IPS DF 19.7 (cell line): ENCODE results near the gene AJUBA.
"Not testable (repeated sequence)": the region's sequence is repeated elsewhere in the genome, so short reads cannot be mapped to it uniquely, and the experiment has no call there.

Experiments used
- DNase-seq: peaks from one replicate; pipeline ENCODE4 v3.0.0-alpha.2; 2013; ENCODE audit warnings: low read depth, low spot score

Gene AJUBA

DNA sequence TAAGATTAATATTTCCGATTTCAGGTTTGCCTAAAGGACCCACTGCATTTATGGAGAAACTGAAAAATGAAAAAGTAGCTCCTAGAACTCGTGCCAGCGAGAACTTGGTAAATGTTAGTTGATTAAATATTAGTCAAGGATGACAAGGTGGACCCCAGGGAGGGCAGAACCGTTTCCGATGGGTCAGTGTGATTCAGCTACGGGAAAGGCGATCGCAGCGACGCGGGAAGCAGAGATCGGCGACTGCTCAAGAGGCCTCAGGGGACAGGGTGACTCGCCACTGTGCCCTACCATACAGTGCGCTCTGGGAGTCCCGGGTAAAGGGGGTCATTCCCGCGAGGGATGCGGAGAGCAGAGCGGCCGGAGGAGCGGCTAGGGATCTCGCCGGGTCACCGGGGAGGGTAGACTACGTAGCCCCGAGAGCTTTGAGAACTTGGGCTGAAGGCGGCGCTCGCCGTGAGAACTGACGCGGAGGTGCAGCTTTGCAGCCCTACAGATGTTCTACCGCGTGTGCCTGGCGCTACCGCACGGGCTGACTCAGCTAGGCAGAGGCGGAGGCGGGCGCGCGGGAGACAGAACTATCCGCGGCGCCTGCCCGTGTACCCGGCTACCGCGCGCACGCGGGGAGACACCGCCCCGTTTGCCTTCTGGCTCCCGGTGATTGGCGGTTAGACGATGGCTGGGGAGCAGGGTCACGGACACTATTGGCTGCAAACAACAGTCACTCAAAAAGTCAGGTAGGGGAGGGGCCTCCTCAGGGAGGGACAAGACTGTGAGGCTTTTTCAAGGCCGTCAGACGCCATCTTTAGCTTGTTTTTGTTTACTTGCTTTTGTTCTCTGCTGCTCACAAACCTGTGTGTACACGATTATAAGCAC, 24.4 kb upstream of the AJUBA start:
- DNase-seq = peak; percentile 93

DNA sequence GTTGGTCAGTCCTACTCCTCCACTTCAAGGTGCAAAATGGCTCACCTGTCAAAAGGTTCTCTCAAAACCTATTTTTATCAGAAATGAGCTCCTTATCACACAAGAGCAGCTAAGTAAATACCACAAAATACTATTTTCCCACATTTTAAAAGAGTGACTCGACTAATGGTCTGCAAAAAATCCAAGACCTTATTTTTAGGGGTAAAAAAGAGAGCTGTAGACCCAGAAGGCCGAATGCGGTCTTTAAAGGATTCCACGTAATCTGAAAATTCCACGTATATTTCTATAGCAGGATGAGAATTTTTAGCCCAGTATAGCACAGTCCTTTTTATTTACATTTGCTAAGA, 23.8 kb upstream of the AJUBA start:
- no peak for DNase-seq

DNA sequence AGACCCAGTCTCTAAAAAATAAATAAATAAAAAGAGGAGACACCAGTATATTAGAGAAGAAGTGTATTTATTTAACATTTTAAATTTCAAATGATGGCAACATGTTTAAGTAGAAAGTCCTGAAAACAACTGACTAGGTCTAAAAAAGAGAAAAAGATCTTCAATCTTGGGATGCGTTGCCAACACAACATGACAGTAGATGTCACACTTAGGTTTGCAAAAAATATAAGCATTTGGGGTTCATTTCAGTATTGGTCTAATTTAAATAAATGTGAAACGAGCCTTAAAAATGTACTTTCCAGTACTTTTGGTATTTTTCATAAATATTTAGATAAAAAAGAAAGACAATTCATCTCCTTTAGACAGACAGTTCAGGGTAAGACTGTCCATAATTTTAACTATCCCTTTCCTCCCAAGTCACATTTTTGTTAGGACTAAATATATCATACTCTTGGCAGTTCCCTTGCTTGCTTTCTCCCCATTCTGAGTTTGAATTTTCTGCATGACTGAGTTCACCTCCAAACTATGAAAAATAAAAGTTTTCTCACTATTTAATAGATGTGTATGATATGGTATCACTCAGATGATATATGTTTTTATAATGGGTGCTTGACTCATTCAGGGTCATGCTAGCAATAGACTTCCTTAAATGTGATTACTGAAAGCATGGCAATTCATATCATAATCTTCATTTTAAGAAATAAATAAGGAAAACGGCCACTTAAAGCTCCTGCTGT, 23.3 kb upstream of the AJUBA start:
- no peak for DNase-seq

DNA sequence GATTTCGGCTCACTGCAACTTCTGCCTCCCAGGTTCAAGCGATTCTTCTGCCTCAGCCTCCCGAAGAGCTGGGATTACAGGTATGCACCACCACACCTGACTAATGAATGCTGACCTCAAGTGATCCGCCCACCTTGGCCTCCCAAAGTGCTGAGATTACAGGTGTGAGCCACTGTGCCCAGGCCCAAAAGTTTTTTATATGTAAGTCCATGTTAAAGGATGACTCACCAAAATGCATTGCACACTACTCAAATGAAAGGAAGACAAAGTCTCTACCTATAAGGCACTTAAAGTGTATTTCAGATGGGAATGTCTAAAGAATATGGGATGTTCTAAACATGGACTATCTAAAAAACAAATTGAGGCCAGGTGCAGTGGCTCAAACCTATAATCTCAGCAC, 21.9 kb upstream of the AJUBA start:
- DNase-seq = not testable (repeated sequence)

DNA sequence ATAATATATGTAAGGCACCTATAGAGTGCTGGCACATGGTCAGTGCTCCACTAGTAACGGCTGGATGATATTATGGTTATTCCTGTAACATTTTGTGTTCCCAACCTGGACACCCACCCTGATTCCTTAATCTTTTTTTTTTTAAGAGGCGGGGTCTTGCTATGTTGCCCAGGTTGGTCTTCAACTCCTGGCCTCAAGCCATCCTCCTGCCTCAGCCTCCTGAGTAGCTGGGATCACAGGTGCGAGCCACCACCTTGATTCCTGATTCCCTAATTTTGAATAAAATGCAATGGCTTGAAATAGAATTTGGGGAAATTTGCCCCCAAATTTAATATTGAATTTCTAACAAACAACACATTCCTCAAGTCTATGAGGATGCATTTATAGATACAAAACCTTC, 20.2 kb upstream of the AJUBA start:
- DNase-seq = no peak

DNA sequence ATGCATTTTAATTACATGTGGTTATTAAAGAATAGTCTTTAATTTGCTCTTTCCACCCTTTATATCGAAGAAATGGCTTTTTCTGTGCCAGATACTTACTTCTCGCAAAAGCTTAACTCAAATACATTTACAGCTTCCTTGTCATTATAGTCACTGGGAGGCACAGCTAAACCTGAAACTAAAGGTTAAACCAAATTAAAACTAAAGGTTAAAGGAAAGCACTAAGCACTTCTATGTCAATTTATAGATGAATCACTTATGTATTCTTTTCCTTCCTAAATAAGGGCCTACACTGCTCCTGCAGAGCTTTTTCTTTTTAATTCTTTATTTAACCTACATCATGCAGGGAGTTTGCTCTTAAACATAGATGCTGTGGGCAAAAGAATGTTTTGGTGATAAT, 18.5 kb upstream of the AJUBA start:
- DNase-seq = no peak

DNA sequence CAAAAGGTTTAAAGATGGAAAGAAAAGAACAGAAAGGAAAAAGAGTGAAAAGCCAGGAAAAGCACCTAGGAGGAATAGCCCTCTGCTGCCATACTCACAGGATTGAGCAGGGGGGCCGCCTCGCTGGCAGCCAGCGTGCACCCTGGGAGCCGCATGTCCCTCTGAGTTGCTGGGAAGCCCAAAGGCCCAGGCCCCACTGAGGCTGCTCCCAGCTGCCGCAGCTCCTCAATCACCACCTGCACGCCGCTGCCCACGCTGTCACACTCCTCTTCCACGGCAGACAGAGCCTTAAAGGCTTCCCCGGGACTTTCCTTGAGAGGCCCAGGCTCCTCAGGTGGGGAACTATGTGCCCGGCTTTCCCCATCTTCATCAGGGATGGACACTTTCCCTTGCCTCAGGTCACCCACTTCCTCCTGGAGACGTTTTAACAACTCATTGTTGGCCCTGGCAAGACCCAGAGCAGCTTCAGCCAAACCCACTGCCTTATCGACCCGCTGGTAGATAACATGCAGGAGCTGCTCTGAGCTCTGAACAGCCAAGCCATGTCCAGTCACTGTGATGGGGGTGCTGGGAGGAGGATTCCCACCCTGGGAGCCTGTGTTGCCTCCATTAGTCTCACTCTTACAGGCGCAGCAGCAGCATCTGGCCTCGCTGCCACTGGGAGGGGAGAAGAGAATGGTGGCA, 16.1 kb upstream of the AJUBA start:
- no peak for DNase-seq

DNA sequence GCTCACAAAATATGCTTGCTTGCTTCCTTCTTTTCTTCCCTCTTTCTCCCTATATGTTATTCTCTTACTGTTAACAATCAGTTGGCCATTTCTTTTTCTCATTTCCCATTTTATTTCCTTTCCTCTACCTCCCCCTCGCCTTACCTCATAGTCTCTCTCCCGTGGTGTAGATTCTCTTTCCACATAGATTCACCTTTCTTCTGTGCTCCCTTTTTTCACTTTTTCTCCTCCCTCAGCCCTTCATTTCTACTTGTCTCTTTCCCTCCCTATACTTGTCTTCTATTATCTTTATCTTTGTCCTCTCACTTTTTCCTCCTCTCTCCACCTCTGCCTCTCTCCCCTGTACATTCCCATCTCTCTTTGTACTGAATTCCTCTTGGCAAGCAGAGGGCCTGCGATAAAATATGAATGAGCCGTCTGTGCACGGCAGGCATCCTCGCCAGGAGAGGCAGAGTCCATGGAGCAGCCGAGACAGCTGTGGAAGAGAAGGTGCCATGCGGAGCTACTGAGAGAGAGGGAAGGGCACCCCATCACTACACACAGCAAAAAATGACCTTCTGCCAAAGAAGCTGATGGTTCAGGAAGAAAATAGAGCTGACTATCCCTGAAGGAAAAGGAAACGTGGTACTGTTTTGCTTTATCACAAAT, 15.4 kb upstream of the AJUBA start:
- DNase-seq = no peak

DNA sequence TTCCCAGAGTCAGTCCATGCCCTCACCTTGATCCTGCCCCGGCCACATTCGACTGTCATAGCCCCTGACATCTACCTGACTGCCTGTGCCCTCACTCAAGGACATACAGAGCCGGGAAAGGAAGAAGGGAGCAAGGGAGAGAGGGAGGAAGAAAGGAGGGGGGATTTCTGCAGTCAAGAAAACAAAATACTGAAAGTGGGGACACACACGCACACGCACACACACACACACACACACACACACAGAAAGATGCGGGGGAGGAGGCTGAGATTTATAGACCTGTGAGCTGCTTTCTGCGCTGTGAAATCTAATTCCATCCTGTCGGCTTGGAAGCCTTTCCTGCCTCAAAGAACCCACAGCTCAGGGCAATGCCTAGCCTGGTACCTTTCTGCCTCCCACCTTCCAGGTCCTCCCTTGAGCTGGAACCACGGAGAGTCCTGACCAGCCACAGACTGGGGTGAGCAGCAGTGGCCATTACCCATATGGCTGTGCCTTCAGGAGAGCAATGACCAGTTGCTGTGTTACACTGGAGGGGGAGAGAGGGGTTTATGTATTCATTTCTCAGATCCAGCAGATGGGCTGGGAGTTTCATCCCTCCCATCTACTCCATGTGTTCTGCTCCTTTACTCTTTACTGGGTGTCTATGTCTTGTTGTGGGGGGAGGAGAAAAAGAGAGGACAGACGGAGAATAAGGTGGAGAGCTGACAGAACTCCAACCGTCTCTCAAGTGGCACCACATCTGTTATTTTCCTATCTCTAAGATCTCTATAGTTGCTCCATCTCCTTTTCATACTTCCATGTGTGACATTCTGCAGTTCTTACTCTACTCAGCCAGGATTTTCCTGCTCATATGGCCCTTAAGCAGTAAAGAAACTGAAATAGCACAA, 14.7 kb upstream of the AJUBA start:
- no peak for DNase-seq

DNA sequence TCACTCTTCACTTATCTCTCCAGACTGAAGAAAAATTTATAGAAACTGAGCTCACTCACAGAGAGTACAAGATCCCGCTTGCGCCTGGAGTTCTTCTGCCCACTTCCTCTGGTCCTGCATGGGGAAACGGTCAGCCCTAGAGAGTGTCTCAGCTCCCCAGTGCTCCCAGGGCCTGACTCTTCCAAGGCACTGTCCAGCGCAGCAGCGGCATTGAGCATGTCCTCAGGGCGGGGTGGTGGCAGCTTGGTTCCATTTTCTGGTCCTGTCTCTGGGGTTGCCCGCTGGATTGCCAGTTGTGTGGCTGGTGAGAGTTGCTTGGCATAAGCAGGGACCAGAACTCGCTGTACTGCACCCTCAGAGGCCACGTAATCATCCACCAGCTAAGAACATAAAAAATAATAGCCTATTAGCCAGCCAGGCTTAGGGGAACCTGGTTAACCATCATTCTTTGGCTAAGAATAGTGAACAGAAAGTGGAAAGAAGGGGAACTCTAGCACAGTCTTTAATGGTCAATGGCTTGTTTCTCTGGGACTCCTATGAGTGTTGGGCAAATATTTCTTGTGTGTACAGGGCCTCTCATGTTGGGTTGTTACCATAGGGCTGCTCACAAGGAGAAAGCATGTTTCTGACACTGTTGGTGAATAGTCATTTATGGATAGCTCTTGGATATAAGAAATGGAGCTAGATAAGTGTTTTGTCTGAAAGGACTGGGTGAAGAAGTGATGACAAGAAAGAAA, 13.7 kb upstream of the AJUBA start:
- DNase-seq = no peak

DNA sequence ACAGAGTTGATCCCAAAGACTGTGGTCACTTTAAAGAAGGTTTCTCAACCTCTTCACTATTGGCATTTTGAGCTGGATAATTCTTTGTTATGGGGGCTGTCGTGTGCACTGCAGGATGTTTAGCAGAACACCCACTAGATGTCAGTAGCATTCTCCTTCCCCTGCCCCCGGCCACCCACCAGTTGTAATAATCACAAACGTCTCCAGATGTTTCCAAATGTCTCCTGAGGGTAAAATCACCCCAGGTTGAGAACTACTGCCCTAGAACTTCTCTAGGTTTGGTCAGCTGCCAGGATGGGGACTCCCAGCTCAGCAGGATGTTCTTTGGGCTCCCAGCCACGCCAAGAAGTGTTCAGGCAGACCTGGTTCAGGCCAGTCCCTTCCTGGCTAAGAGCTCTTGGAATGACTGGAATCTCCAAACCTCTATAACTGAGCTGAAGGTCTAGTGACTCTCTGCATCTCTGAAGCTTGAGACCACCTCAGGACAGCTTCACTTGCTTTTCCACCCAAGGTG, 12.5 kb upstream of the AJUBA start:
- DNase-seq = no peak

DNA sequence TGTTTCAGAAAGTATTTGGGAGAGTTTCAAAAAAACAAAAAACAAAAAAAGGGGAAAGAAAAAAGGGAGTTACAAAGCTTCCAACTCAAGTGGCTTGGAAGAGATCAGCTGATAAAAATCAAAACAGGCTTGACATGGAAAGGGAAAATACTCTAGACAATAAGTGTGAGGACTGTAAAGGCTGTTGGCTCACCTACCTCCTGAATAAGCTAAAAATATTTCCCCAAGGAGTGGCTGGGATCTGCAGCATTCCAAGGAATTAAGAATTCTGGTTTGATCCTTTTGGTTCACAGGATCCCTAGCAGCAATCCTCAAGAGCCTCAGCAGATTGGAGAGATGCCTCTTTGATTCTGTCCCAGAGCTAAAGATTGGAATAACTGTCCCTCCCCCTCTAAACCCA, 11.2 kb upstream of the AJUBA start:
- no peak for DNase-seq

DNA sequence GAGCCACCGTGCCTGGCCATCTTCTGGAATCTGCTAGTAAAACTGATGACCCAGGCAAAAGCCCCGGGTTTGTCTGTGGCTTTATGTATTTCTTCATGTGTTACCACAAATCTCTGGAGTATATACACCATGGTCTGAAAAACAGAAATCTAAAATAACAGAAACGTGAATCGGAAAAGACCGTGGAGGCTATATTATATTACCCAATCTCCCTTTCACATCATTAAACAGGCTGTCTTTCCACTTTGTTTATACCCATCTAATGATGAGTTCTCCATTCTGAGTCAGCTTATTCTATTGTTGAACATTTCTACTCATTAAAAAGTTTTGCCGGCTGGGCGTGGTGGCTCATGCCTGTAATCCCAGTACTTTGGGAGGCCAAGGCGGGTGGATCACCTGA, 9.5 kb upstream of the AJUBA start:
- DNase-seq = no peak

DNA sequence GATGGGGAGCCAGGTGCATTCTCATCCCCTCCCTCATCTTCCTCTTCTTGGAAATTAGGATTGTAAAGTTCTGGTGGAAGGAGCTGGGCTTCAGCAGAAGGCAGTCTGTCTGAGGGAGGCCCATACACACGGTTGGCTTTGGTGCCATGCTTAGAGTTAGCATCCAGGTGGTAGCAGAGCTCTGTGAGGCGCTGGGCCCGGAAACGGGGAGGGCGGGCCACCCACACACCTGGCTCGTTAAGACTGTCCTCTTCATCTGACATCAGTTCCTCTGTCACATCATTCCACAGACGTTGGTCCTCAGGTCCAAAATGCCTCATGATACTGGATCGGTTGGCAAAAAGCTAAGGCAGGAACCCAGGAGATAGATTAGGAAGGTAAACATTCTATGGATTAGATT, 4.9 kb upstream of the AJUBA start:
- no peak for DNase-seq

DNA sequence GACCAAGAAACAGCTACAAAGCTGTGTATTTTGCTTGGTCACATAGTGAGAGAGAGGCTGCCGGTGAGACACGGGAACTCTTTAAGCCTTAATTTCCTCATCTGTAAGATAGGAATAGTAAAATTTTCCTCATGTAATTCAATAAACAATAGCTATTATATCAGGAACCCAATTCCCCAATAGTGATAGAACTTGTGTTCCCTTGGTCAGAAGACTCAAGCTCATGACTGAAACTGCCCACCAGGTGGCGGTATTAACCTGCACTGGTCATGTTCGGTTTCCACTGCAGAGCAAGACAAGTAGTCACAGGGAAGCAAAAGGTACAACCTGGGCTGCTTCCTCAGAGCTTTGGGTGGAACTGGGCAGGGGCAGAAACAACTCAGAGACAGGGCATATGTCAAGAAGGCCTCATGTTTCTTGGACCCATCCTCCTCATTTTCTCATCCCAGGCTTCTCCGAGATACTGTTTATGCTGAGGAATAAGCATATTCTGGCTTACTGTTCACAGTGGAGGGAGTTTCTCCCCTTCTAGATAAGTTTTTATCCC, 4.2 kb upstream of the AJUBA start:
- peak; percentile 60 for DNase-seq

DNA sequence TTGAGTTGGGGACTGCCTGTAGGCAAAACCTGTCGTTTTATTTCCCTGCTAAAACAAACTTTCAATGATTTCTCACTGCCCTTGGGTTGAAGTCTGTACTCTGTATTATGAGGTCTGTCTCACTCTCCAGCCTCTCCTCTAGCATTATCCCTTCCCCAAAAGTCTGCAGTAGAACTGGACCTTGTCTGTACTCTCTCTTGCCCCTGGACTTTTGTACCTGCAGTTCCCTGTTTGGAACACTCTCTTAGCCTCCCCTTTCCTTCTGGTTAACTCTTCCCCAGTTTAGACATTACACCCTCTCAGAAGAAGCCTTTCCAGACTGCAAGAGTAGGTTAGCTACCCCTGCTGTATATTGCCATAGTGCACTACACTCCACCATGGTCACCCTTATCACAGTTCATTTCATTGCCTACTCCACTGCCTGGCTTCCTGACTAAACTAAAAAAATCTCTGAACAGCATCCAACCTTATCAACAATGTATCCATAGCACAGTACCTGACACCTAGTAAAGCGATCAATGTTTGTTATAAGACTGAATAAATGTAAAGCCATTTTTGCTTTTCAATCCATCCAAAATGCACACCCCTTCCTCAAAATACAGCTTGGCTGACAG, 3.6 kb upstream of the AJUBA start:
- DNase-seq = no peak

DNA sequence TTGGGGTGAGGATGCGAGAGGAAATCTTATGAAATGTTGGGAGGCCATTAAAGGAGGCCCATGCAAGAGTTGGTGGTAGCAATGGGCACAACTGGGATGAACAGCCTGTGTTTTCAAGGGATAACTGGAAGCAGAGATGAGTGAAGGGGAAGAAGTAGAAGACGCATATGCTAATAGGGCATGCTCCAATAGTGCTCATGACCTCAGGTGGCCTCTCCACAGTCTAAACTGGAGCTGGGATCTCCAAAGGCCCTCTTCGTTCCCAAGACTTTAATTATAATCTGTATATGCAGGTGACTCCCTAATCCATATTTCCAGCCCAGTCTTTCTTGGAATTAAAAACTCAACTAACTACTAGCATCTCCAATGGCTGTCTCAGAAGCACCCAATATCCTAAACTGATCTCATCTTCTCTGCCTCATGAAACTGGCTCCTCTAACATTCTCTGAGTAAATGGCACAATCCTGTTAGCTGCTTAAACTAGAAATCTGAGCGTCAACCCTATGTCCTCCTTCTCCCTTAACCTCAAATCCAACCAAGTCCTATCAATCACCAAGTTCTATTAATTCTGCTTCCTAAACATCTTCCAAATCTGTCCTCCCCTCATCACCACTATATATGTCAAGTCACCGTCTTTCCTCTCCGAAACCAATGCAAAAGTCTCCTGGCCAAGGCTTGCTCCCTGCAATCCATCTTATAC, 2.8 kb upstream of the AJUBA start:
- no peak for DNase-seq

DNA sequence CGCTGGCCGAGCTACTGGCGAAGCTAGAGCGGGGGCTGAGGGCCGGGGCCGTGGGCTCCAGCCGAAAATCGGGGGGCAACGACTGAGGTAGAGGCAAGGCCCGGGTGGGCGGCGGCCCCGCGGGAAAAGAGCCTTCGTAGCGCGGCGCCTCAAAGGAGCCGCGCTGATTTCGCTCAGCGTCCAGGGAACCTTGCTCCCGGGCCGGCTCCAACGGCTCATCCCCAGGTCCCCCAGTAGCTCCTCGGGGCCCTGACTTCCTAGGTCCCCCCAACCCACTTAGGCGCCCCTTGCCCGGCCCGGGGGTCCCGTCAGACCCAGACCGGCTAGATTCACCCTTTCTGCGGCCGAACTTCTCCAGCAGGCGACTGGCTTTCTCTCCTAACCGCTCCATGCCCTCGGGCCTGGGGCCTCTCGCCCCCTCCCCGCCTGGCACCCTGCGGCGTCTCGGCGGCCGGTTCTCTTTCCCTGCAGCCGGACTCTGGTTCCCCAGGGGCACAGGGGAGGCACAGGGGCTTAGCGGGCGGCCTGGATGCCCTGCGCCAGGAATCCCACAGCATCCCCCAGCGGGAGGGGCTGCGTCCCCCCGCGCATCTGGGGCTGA, 375 bp downstream of the AJUBA start:
- DNase-seq = no peak
